ENCODE measurements around the gene NHEJ1. TPM values are rescaled to one million over a fixed set of nuclear protein-coding genes. Genes with fewer than 3 reads are reported as not detected.
A peak's percentile ranks its signal among the peaks of the same experiment; 100 is the strongest.

NHEJ1 gene
- total and polyA plus RNA-seq, 2 of the 13 experiments (the other 11 are each of a cell fraction or from before 2014, with no cell fraction given), result 30.0 to 30.7 TPM

DNA sequence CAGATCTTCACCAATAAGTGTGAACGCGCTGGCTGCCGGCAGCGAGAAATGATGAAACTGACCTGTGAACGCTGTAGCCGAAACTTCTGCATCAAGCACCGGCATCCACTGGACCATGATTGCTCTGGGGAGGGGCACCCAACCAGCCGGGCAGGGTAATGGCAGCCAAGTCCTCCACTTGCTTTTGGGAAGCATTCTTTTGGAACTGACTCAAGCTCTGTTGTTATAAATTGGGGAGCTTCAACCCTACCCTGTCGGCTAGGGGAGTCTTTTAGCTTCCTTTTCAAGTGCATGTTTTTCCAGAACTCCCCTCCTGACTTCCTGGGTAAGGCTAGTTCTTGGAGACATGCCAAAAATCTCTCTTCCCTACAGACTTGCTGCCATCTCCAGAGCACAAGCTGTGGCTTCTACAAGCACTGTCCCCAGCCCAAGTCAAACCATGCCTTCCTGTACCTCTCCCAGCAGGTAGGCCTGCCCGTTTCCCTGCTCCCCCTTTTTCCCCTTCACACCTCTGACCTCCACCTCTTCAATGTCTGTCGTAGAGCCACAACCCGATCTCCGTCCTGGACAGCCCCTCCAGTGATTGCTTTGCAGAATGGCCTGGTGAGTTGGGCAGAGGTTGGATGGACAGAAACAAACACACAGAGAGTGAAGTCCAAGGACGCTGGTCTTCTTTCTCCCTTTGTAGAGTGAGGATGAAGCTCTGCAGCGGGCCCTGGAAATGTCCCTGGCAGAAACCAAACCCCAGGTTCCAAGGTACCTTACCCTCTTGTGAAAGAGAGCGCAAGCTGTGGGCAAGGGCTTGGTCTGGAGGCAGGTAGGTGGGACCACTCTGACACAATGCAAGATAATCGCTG, 47.5 kb upstream of the NHEJ1 start (continued):
- TF ChIP-seq MXI1 (IDR thresholded peaks at IDR 0.05; ENCODE audit: borderline replicate concordance, low read depth, low read length) (peak; percentile 52; the same call in 1 of the 3 replicates), PRPF4 (IDR thresholded peaks at IDR 0.05; ENCODE audit: low read depth, low read length, poor library complexity, severe bottlenecking) (no peak), ZNF124 (CRISPR knock-in tag; IDR thresholded peaks at IDR 0.05) (peak; percentile 60; the same call in 1 of the 2 replicates), ATF1 (CRISPR knock-in tag; IDR thresholded peaks at IDR 0.05) (no peak), ZNF792 (CRISPR knock-in tag; IDR thresholded peaks at IDR 0.05) (peak; percentile 79), ZNF607 (CRISPR knock-in tag; IDR thresholded peaks at IDR 0.05; ENCODE audit: borderline replicate concordance) (no peak; the same call in 1 of the 2 replicates), ZNF44 (CRISPR knock-in tag; IDR thresholded peaks at IDR 0.05) (0 out of 2 replicates have a peak, but pooled peaks have one; percentile 10), POLR2AphosphoS5 (IDR thresholded peaks at IDR 0.05; ENCODE audit: low read depth, low read length) (peak; percentile 82), NKX3-1 (CRISPR knock-in tag; IDR thresholded peaks at IDR 0.05) (no peak), NFIB (CRISPR knock-in tag; IDR thresholded peaks at IDR 0.05; ENCODE audit: borderline replicate concordance) (no peak), MXD4 (CRISPR knock-in tag; IDR thresholded peaks at IDR 0.05) (no peak; the same call in 1 of the 2 replicates), ARHGAP35 (CRISPR knock-in tag; IDR thresholded peaks at IDR 0.05; ENCODE audit: borderline replicate concordance) (no peak), NONO (IDR thresholded peaks at IDR 0.05) (no peak), NONO (CRISPR knock-in tag; conservative IDR thresholded peaks at IDR 0.05) (peak; percentile 95), ZNF451 (CRISPR knock-in tag; IDR thresholded peaks at IDR 0.05) (0 out of 2 replicates have a peak, but pooled peaks have one; percentile 32), TP53 (CRISPR knock-in tag; conservative IDR thresholded peaks at IDR 0.05) (no peak), PHF20 (CRISPR knock-in tag; IDR thresholded peaks at IDR 0.05) (no peak; the same call in 1 of the 2 replicates), KMT2A (CRISPR knock-in tag; IDR thresholded peaks at IDR 0.05) (no peak), SRSF9 (IDR thresholded peaks at IDR 0.05; ENCODE audit: borderline replicate concordance, insufficient read depth, low read depth, low read length, poor library complexity, severe bottlenecking) (no peak), BHLHE40 (IDR thresholded peaks at IDR 0.05; ENCODE audit: low read length) (no peak; the same call in 1 of the 2 replicates), ZNF34 (CRISPR knock-in tag; IDR thresholded peaks at IDR 0.05; ENCODE audit: borderline replicate concordance) (no peak), E2F5 (CRISPR knock-in tag; conservative IDR thresholded peaks at IDR 0.05) (no peak), NR1H2 (CRISPR knock-in tag; IDR thresholded peaks at IDR 0.05; ENCODE audit: borderline replicate concordance, low read depth) (no peak)
- TF ChIP-seq, protein P1, sequence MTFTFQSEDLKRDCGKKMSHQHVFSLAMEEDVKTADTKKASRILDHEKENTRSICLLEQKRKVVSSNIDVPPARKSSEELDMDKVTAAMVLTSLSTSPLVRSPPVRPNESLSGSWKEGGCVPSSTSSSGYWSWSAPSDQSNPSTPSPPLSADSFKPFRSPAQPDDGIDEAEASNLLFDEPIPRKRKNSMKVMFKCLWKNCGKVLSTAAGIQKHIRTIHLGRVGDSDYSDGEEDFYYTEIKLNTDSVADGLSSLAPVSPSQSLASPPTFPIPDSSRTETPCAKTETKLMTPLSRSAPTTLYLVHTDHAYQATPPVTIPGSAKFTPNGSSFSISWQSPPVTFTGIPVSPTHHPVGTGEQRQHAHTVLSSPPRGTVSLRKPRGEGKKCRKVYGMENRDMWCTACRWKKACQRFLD (CRISPR knock-in tag; IDR thresholded peaks at IDR 0.05; ENCODE audit: borderline replicate concordance), result no peak
- TF ChIP-seq, protein P2, sequence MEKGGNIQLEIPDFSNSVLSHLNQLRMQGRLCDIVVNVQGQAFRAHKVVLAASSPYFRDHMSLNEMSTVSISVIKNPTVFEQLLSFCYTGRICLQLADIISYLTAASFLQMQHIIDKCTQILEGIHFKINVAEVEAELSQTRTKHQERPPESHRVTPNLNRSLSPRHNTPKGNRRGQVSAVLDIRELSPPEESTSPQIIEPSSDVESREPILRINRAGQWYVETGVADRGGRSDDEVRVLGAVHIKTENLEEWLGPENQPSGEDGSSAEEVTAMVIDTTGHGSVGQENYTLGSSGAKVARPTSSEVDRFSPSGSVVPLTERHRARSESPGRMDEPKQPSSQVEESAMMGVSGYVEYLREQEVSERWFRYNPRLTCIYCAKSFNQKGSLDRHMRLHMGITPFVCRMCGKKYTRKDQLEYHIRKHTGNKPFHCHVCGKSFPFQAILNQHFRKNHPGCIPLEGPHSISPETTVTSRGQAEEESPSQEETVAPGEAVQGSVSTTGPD (CRISPR knock-in tag; IDR thresholded peaks at IDR 0.05), result peak; percentile 34; the same call in 1 of the 2 replicates
- TF ChIP-seq, protein P3, sequence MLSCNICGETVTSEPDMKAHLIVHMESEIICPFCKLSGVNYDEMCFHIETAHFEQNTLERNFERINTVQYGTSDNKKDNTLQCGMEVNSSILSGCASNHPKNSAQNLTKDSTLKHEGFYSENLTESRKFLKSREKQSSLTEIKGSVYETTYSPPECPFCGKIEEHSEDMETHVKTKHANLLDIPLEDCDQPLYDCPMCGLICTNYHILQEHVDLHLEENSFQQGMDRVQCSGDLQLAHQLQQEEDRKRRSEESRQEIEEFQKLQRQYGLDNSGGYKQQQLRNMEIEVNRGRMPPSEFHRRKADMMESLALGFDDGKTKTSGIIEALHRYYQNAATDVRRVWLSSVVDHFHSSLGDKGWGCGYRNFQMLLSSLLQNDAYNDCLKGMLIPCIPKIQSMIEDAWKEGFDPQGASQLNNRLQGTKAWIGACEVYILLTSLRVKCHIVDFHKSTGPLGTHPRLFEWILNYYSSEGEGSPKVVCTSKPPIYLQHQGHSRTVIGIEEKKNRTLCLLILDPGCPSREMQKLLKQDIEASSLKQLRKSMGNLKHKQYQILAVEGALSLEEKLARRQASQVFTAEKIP (CRISPR knock-in tag; IDR thresholded peaks at IDR 0.05; ENCODE audit: borderline replicate concordance), result no peak

All from HepG2 (cell line).